Omental fat pad (tissue), 4 donors: ENCODE measurements around the gene MAST4. TPM values are rescaled to one million over a fixed set of nuclear protein-coding genes. Genes with fewer than 3 reads are reported as not detected.
"Not testable (repeated sequence)": the region's sequence is repeated elsewhere in the genome, so short reads cannot be mapped to it uniquely, and the experiment has no call there.

Experiments used
- ATAC-seq: fragments of 150-250 bp; one replicate; pipeline ENCODE4 v1.9.1; 2016; ENCODE audit warnings: mild to moderate bottlenecking, moderate library complexity; ENCODE audit not compliant: low FRiP score
- DNase-seq: peaks from one replicate; pipeline ENCODE4 v3.0.0-alpha.2; 2019; ENCODE audit warnings: low spot score
- CTCF ChIP-seq, 3 donors: fragments of 450-650 bp; IDR thresholded peaks; one replicate each; pipeline ENCODE4 v1.5.1; 2016 to 2017; ENCODE audit warnings: antibody characterized with exemption in 3 of 3, mild to moderate bottlenecking in 3 of 3, moderate library complexity in 2 of 3
- total RNA-seq, 4 donors: library from RNA; depleted of rRNA; stranded (reverse); fragments of >200 nt; gene quantifications; one replicate each; pipeline ENCODE4 v1.1.0, GENCODE V29; 2016

The MAST4 gene
- total RNA-seq, 4 donors from 2014 or later, result 52.2 to 76.8 (median 57.3) TPM

GRCh38 chr5:66745297-66745696 lies 149.1 kb downstream of the MAST4 start:
- DNase-seq (no peak), ATAC-seq (no peak)
- no peak for TF ChIP-seq CTCF (IDR thresholded peaks at IDR 0.05)

- TF ChIP-seq CTCF (IDR thresholded peaks at IDR 0.05), result no peak
- ATAC-seq (no peak), DNase-seq (no peak)
Observed at GRCh38 chr5:66747607-66748006, 151.4 kb downstream of the MAST4 start.

- not testable (repeated sequence) for DNase-seq, ATAC-seq
Observed at GRCh38 chr5:66752668-66753067, 156.5 kb downstream of the MAST4 start.

DNA sequence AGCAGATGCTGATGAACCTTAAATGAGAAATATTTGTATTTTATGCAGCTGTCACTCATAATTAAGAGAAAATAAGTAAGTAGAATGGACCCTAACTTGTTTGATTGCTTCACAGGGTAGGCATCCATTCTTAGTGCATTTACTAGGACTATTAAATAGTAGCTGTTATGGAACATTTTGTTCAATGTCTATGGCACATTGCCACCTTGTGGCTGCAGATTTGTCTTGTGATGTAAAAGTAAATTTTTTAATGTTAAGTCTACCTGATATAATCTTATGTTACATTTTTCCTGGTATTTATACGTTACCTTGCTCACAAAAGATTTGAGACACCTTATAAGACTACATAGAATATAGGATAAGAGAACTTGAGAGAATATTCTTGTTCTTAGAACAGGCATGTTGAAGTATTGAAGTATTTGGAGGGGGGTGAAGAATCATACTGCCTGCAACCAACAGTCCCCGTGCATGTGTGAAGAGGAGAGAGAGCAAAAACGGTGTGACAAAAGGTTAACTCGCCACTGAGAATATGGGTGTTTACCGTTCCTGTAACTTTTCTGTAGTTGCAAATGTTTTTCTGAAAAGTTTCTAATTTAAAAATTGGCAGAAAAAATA lies 161.1 kb downstream of the MAST4 start:
- ATAC-seq (peak; percentile 62), DNase-seq (no peak)
- TF ChIP-seq CTCF (IDR thresholded peaks at IDR 0.05), result no peak

DNA sequence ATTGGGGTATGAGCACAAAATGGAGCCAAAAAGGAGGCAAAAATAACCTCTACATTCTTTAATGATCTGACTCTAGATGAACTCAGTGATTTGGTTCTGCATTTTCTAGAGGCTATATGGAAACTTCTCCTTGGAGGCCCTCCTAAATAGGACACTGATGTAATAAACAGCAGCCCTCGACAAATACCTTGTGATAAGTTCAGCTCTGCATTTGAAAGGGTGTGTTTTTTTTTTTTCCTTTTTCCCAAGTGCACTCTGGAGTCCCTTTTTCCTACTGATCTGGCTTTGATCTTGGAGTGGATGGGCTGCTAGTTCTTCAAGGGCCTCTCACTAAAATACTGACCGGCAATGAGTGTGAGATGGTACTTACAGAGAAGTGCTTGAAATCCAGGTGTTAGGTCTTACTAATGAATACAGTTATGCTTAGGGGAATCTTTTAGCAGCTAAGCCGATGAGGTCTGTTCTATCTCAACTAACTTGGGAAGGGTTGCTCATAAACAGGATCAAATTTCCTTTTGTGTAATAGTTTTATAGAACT lies 161.7 kb downstream of the MAST4 start:
- ATAC-seq, result no peak
- DNase-seq, result no peak
- TF ChIP-seq CTCF (IDR thresholded peaks at IDR 0.05), result no peak

- DNase-seq (no peak), ATAC-seq (no peak)
- no peak for TF ChIP-seq CTCF (IDR thresholded peaks at IDR 0.05)
Observed at GRCh38 chr5:66769030-66769733, 173.0 kb downstream of the MAST4 start.

DNA sequence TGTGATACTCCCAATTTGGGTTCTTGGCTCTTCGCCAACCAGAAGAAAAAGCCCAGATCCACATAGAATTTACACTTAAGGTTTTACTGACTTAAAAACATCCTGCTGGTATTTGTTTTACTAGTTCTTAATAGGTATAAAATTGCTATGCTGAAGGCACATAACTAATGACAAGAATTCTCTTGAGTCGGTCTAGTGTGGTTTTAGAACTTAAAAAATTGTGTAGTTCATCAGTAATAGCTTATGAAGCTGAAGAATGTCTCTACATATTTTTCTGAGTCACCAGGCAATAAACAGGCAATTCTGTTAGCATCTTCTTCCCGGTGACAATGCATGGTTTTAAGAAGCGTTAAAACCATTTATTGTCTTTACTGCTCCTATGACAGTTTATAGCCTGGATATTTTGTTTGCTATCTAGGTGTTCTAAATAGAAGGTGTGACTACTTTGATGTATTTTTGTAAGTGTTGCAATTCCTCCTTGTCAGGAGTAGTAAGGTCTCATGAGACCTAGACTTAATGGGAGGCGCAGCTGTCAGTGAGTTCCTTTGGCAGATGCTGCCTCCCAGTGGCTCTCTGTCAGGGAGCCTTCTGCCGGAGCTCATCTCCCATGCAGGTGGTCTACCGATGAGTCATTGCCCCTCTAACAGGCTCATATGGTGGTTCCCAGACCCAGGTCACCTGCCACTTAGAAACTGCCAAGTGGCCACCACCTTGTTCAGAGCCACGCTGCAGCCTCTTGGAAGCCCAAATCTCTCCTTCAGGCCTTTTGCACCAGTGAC lies 173.8 kb downstream of the MAST4 start:
- ATAC-seq, result peak; percentile 58
- no peak for TF ChIP-seq CTCF (IDR thresholded peaks at IDR 0.05)
- no peak for DNase-seq
